Fibroblast of lung (primary cell): ENCODE data around the gene RIC8B.

ENCODE experiments used
- EZH2 ChIP-seq: IDR thresholded peaks from 2 replicates; pipeline ENCODE4 v1.5.1; 2012; ENCODE audit warnings: low read length, control low read depth, mild to moderate bottlenecking; ENCODE audit errors: missing control alignments
- TF ChIP-seq, protein P1 (sequence below), 2 donors: IDR thresholded peaks in 1 of 2; conservative IDR thresholded peaks in 1 of 2; 1 replicate in 1 of 2; 2 replicates in 1 of 2; pipeline ENCODE4 v1.5.1; 2011 to 2012; ENCODE audit warnings: low read length in 2 of 2, control low read depth in 1 of 2, inconsistent platforms in 1 of 2, low read depth in 1 of 2, mild to moderate bottlenecking in 1 of 2

DNA sequence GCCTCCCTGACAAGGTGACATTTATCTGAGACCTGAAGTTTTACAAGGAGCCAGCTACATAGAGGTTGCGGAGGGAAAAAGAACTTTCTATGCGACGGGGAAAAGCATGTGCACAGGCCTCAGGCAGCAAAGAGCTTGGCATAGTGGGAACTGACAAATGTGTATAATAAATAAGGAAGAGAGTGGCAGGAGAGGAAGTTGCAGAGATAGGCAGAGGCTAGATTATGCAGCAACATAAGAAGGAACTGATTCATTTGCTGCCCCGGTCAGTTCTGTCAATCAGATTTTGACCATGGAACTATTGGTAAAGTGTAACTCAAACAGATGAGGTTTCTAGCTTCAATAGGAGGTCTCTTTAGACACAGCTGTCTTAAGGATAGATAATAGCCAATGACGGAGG is 33.7 kb upstream of the RIC8B start:
- TF ChIP-seq, protein P1, sequence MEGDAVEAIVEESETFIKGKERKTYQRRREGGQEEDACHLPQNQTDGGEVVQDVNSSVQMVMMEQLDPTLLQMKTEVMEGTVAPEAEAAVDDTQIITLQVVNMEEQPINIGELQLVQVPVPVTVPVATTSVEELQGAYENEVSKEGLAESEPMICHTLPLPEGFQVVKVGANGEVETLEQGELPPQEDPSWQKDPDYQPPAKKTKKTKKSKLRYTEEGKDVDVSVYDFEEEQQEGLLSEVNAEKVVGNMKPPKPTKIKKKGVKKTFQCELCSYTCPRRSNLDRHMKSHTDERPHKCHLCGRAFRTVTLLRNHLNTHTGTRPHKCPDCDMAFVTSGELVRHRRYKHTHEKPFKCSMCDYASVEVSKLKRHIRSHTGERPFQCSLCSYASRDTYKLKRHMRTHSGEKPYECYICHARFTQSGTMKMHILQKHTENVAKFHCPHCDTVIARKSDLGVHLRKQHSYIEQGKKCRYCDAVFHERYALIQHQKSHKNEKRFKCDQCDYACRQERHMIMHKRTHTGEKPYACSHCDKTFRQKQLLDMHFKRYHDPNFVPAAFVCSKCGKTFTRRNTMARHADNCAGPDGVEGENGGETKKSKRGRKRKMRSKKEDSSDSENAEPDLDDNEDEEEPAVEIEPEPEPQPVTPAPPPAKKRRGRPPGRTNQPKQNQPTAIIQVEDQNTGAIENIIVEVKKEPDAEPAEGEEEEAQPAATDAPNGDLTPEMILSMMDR (conservative IDR thresholded peaks at IDR 0.05 in 1 of 2, IDR thresholded peaks at IDR 0.05 in 1 of 2; ENCODE audit: low read depth in 1 of 2, low read length in 2 of 2): no peak
- no peak for TF ChIP-seq EZH2
